Neutrophil (primary cell): Measurements from ENCODE around the gene XPNPEP1.
"Not testable (repeated sequence)": the region's sequence is repeated elsewhere in the genome, so short reads cannot be mapped to it uniquely, and the experiment has no call there.

Experiments
- H3K27ac ChIP-seq: fragments of 200-600 bp; sonication (generic); 2 replicates; pipeline ENCODE4 v1.5.1; 2016; ENCODE audit warnings: mild to moderate bottlenecking, moderate library complexity
- H3K27me3 ChIP-seq: fragments of 200-600 bp; sonication (generic); 2 replicates; pipeline ENCODE4 v1.6.0; 2016; ENCODE audit warnings: mild to moderate bottlenecking
- H3K36me3 ChIP-seq: fragments of 200-600 bp; sonication (generic); 2 replicates; pipeline ENCODE4 v1.5.1; 2017
- H3K4me1 ChIP-seq, 2 experiments: fragments of 200-600 bp in 1 of 2; sonication (generic) in 1 of 2; 1 replicate in 1 of 2; 2 replicates in 1 of 2; pipeline versions ENCODE4 v1.5.1 to v1.6.1; 2013 to 2016; ENCODE audit warnings: low read depth in 1 of 2, low read length in 1 of 2, mild to moderate bottlenecking in 1 of 2, moderate library complexity in 1 of 2; ENCODE audit not compliant: control insufficient read depth in 1 of 2, insufficient read depth in 1 of 2
- H3K4me3 ChIP-seq, 2 experiments: fragments of 200-600 bp in 1 of 2; sonication (generic) in 1 of 2; 1 replicate in 1 of 2; 2 replicates in 1 of 2; pipeline ENCODE4 v1.5.1; 2013 to 2016; ENCODE audit warnings: low read depth in 1 of 2, low read length in 1 of 2, mild to moderate bottlenecking in 1 of 2, moderate library complexity in 1 of 2
- H3K9me3 ChIP-seq: fragments of 200-600 bp; sonication (generic); 2 replicates; pipeline ENCODE4 v1.5.1; 2016
- TF ChIP-seq, protein P1 (sequence below): fragments of 200-600 bp; sonication (generic); IDR thresholded peaks from 2 replicates; pipeline ENCODE4 v1.5.1; 2016; ENCODE audit warnings: antibody characterized with exemption

XPNPEP1 gene

DNA sequence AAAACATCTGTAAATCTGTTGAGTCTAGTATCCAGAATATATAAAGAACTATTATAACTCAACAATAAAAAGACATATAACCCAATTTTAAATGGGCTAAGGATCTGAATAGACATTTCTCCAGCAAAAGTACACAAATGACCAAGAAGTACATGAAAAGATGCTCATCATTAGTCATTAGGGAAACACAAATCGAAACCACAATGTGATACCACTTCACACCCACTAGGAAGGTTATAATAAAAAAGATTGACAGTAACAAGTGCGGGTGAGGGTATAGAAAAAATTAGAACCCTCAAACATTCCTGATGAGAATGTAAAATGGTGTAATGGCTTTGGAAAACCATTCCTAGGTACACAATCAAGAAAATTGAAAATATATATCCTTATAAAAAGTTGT is 4.1 kb downstream of the XPNPEP1 start:
- TF ChIP-seq, protein P1, sequence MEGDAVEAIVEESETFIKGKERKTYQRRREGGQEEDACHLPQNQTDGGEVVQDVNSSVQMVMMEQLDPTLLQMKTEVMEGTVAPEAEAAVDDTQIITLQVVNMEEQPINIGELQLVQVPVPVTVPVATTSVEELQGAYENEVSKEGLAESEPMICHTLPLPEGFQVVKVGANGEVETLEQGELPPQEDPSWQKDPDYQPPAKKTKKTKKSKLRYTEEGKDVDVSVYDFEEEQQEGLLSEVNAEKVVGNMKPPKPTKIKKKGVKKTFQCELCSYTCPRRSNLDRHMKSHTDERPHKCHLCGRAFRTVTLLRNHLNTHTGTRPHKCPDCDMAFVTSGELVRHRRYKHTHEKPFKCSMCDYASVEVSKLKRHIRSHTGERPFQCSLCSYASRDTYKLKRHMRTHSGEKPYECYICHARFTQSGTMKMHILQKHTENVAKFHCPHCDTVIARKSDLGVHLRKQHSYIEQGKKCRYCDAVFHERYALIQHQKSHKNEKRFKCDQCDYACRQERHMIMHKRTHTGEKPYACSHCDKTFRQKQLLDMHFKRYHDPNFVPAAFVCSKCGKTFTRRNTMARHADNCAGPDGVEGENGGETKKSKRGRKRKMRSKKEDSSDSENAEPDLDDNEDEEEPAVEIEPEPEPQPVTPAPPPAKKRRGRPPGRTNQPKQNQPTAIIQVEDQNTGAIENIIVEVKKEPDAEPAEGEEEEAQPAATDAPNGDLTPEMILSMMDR = no peak
- Histone ChIP-seq H3K27me3 (no peaks in the 10 kb centered on the region), H3K36me3 (no peaks in the 10 kb centered on the region), H3K4me1 (peaks cover 22 to 25% of the 10 kb centered on the region in 2 experiments), H3K9me3 (no peaks in the 10 kb centered on the region), H3K4me3 (no peak overlapping the region), H3K27ac (no peak overlapping the region)

- H3K4me1 ChIP-seq = peaks cover 20 to 22% of the 10 kb centered on the region in 2 experiments
- not testable (repeated sequence) for H3K9me3 ChIP-seq, H3K4me3 ChIP-seq, H3K27ac ChIP-seq, H3K27me3 ChIP-seq, H3K36me3 ChIP-seq
These were observed 4.6 kb downstream of the XPNPEP1 start for GRCh38 chr10:109918707-109919106.

GRCh38 chr10:109915566-109915965 is 7.7 kb downstream of the XPNPEP1 start:
- Histone ChIP-seq H3K27ac (no peak overlapping the region), H3K4me3 (no peak overlapping the region), H3K36me3 (no peaks in the 10 kb centered on the region), H3K9me3 (no peaks in the 10 kb centered on the region), H3K4me1 (peaks cover 9 to 16% of the 10 kb centered on the region in 2 experiments), H3K27me3 (no peaks in the 10 kb centered on the region)
- TF ChIP-seq, protein P1 = no peak

- no peaks in the 10 kb centered on the region for H3K9me3 ChIP-seq
- TF ChIP-seq, protein P1 = no peak
- H3K27me3 ChIP-seq = no peaks in the 10 kb centered on the region
- H3K27ac ChIP-seq = no peak overlapping the region
- H3K36me3 ChIP-seq = no peaks in the 10 kb centered on the region
- H3K4me3 ChIP-seq = no peak overlapping the region
- H3K4me1 ChIP-seq = peaks cover 9 to 16% of the 10 kb centered on the region in 2 experiments
These were observed 8.3 kb downstream of the XPNPEP1 start for GRCh38 chr10:109914966-109915365.

- H3K9me3 ChIP-seq = no peaks in the 10 kb centered on the region
- peaks cover 9 to 16% of the 10 kb centered on the region in 2 experiments for H3K4me1 ChIP-seq
- TF ChIP-seq, protein P1 = no peak
- no peaks in the 10 kb centered on the region for H3K27me3 ChIP-seq
- H3K36me3 ChIP-seq = no peaks in the 10 kb centered on the region
- H3K4me3 ChIP-seq = no peak overlapping the region
- no peak overlapping the region for H3K27ac ChIP-seq
These were observed 9.9 kb downstream of the XPNPEP1 start for GRCh38 chr10:109913306-109913892.

DNA sequence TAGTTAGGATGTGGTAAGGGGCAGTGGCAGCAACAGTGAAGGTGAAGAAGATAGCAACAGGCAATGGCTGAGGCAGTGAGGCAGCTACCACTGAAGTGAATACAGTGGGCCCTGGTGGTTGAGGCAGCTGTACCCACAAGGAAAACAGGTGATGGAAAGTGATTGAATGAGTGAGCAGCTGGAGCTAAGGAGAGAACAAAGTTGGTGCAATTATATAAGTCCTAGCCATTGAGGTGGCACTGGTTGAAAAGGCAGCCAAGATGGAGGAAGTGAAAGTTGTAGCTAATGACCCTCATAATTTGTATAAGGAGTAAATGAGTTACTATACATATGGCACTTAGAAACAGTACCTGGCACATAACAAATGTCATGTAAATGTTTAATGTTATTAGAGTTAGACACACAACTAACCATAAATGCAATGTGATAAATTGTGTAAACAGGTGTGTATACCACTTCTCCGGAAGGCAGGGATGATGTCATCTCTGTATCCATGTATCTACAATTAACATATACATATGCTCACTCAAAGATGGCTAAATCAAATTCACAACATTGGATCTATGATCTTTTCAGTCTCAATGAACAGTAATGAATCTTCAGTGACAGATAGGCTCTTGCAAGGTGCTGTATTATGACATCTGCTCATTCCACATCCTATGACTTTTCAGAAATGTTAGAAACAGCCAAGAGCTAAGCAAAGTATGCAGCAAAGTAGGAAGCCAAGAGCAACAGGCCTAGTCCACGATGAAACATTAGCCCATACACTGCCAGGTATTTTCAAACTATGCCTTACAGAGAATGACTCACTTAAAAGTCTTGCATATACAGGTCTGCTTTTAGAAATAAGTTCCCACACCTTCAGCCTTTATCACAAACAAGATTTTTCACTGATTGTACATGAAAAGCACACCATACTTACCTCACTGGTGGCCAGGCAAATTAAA is 10.7 kb downstream of the XPNPEP1 start:
- Histone ChIP-seq H3K4me3 (no peak overlapping the region), H3K36me3 (peaks cover 3% of the 10 kb centered on the region), H3K27ac (no peak overlapping the region), H3K4me1 (peaks cover 9 to 16% of the 10 kb centered on the region in 2 experiments), H3K9me3 (no peaks in the 10 kb centered on the region), H3K27me3 (no peaks in the 10 kb centered on the region)
- TF ChIP-seq, protein P1 = no peak
